DMS79 treated with DMSO at 0.1 percent for 48 hours (cell line): ENCODE measurements around the gene ACSBG1.

Experiments used
- DNase-seq: peaks from one replicate; lab custom pipeline; 2025; lab: John Stamatoyannopoulos, UW

ACSBG1 gene

GRCh38 chr15:78234515-78235040 lies at the start of gene ACSBG1:
Gene ACSBG1, minus strand, starts transcription at chr15:78234565. Its CDS starts 64 bp downstream, at chr15:78234501.
- DNase-seq = no peak

GRCh38 chr15:78282324-78282723 lies 48.0 kb upstream of the ACSBG1 start:
- no peak for DNase-seq

GRCh38 chr15:78280319-78281072 lies 46.1 kb upstream of the ACSBG1 start:
- no peak for DNase-seq

- no peak for DNase-seq
Observed at GRCh38 chr15:78276064-78276943, 41.9 kb upstream of the ACSBG1 start.

GRCh38 chr15:78274994-78275393 lies 40.6 kb upstream of the ACSBG1 start:
- DNase-seq = no peak

GRCh38 chr15:78272776-78273175 lies 38.4 kb upstream of the ACSBG1 start:
- no peak for DNase-seq

GRCh38 chr15:78272316-78272715 lies 38.0 kb upstream of the ACSBG1 start:
- DNase-seq = no peak

GRCh38 chr15:78266806-78267205 lies 32.4 kb upstream of the ACSBG1 start:
- DNase-seq = no peak

- no peak for DNase-seq
Observed at GRCh38 chr15:78266229-78266628, 31.9 kb upstream of the ACSBG1 start.

GRCh38 chr15:78265752-78266224 lies 31.4 kb upstream of the ACSBG1 start:
- DNase-seq = no peak

- DNase-seq = no peak
Observed at GRCh38 chr15:78265137-78265460, 30.7 kb upstream of the ACSBG1 start.

- DNase-seq = no peak
Observed at GRCh38 chr15:78264304-78265136, 30.2 kb upstream of the ACSBG1 start, which contains the start of gene DNAJA4. Gene DNAJA4, plus strand, starts transcription at chr15:78264562. Its CDS starts 202 bp downstream, at chr15:78264764.

- DNase-seq = no peak
Observed at GRCh38 chr15:78263907-78264303, 29.5 kb upstream of the ACSBG1 start.

- no peak for DNase-seq
Observed at GRCh38 chr15:78263351-78263781, 29.0 kb upstream of the ACSBG1 start.

GRCh38 chr15:78261062-78261461 lies 26.7 kb upstream of the ACSBG1 start:
- DNase-seq = no peak

GRCh38 chr15:78260489-78260888 lies 26.1 kb upstream of the ACSBG1 start:
- DNase-seq = no peak

GRCh38 chr15:78259232-78259631 lies 24.9 kb upstream of the ACSBG1 start:
- DNase-seq = no peak

- DNase-seq = no peak
Observed at GRCh38 chr15:78257681-78258080, 23.3 kb upstream of the ACSBG1 start.

- no peak for DNase-seq
Observed at GRCh38 chr15:78256044-78256437, 21.7 kb upstream of the ACSBG1 start.

- DNase-seq = no peak
Observed at GRCh38 chr15:78255421-78256043, 21.2 kb upstream of the ACSBG1 start.

- DNase-seq = no peak
Observed at GRCh38 chr15:78251136-78251535, 16.8 kb upstream of the ACSBG1 start.
